ENCODE measurements around the gene GRB10.

Gene GRB10

GRCh38 chr7:50771120-50772002 is 11.3 kb downstream of the GRB10 start:
- DNase-seq (ENCODE audit: insufficient read length, low spot score) (no peak), FAIRE-seq (no peak)
- no peak for TF ChIP-seq POLR2A (IDR thresholded peaks at IDR 0.05; ENCODE audit: low read depth, low read length)
- no peak for TF ChIP-seq POLR2AphosphoS5 (IDR thresholded peaks at IDR 0.05; ENCODE audit: low read depth, low read length)
- TF ChIP-seq POU2F2 (IDR thresholded peaks at IDR 0.05; ENCODE audit: low read depth, low read length): no peak
- TF ChIP-seq PAX5 (IDR thresholded peaks at IDR 0.05; ENCODE audit: insufficient read depth, low read length, severe bottlenecking): no peak
- TF ChIP-seq SPI1 (IDR thresholded peaks at IDR 0.05; ENCODE audit: low read depth, low read length): no peak
- TF ChIP-seq TAF1 (IDR thresholded peaks at IDR 0.05; ENCODE audit: low read depth, low read length): no peak

GRCh38 chr7:50768485-50769474 is 13.9 kb downstream of the GRB10 start:
- FAIRE-seq (no peak), DNase-seq (ENCODE audit: insufficient read length, low spot score) (no peak)
- TF ChIP-seq POLR2A (IDR thresholded peaks at IDR 0.05; ENCODE audit: low read depth, low read length) (no peak), TAF1 (IDR thresholded peaks at IDR 0.05; ENCODE audit: low read depth, low read length) (no peak), SPI1 (IDR thresholded peaks at IDR 0.05; ENCODE audit: low read depth, low read length) (0 out of 2 replicates have a peak, but pooled peaks have one; percentile 4)

GRCh38 chr7:50766849-50767207 is 15.9 kb downstream of the GRB10 start:
- DNase-seq (ENCODE audit: insufficient read length, low spot score) (no peak), FAIRE-seq (no peak)
- TF ChIP-seq POLR2A (IDR thresholded peaks at IDR 0.05; ENCODE audit: low read depth, low read length): no peak
- TF ChIP-seq PAX5 (IDR thresholded peaks at IDR 0.05; ENCODE audit: insufficient read depth, low read length, severe bottlenecking): no peak
- no peak for TF ChIP-seq POU2F2 (IDR thresholded peaks at IDR 0.05; ENCODE audit: low read depth, low read length)
- TF ChIP-seq TAF1 (IDR thresholded peaks at IDR 0.05; ENCODE audit: low read depth, low read length): no peak
- no peak for TF ChIP-seq POLR2AphosphoS5 (IDR thresholded peaks at IDR 0.05; ENCODE audit: low read depth, low read length)

- DNase-seq (ENCODE audit: insufficient read length, low spot score) (no peak), FAIRE-seq (no peak)
- TF ChIP-seq POU2F2 (IDR thresholded peaks at IDR 0.05; ENCODE audit: low read depth, low read length) (no peak), PAX5 (IDR thresholded peaks at IDR 0.05; ENCODE audit: insufficient read depth, low read length, severe bottlenecking) (no peak), POLR2A (IDR thresholded peaks at IDR 0.05; ENCODE audit: low read depth, low read length) (no peak), SPI1 (IDR thresholded peaks at IDR 0.05; ENCODE audit: low read depth, low read length) (no peak), POLR2AphosphoS5 (IDR thresholded peaks at IDR 0.05; ENCODE audit: low read depth, low read length) (no peak), TAF1 (IDR thresholded peaks at IDR 0.05; ENCODE audit: low read depth, low read length) (no peak)
Observed at GRCh38 chr7:50766106-50766848, 16.4 kb downstream of the GRB10 start.

GRCh38 chr7:50762337-50762736 is 20.4 kb downstream of the GRB10 start:
- FAIRE-seq: no peak
- no peak for TF ChIP-seq POLR2A (IDR thresholded peaks at IDR 0.05; ENCODE audit: low read depth, low read length)
- no peak for TF ChIP-seq POU2F2 (IDR thresholded peaks at IDR 0.05; ENCODE audit: low read depth, low read length)
- no peak for TF ChIP-seq POLR2AphosphoS5 (IDR thresholded peaks at IDR 0.05; ENCODE audit: low read depth, low read length)
- TF ChIP-seq PAX5 (IDR thresholded peaks at IDR 0.05; ENCODE audit: insufficient read depth, low read length, severe bottlenecking): no peak
- TF ChIP-seq TAF1 (IDR thresholded peaks at IDR 0.05; ENCODE audit: low read depth, low read length): no peak
- TF ChIP-seq SPI1 (IDR thresholded peaks at IDR 0.05; ENCODE audit: low read depth, low read length): no peak
- no peak for DNase-seq (ENCODE audit: insufficient read length, low spot score)

- FAIRE-seq: no peak
- TF ChIP-seq PAX5 (IDR thresholded peaks at IDR 0.05; ENCODE audit: insufficient read depth, low read length, severe bottlenecking): no peak
- TF ChIP-seq TAF1 (IDR thresholded peaks at IDR 0.05; ENCODE audit: low read depth, low read length): no peak
- TF ChIP-seq POLR2AphosphoS5 (IDR thresholded peaks at IDR 0.05; ENCODE audit: low read depth, low read length): no peak
- no peak for TF ChIP-seq POU2F2 (IDR thresholded peaks at IDR 0.05; ENCODE audit: low read depth, low read length)
- TF ChIP-seq POLR2A (IDR thresholded peaks at IDR 0.05; ENCODE audit: low read depth, low read length): no peak
- no peak for TF ChIP-seq SPI1 (IDR thresholded peaks at IDR 0.05; ENCODE audit: low read depth, low read length)
- DNase-seq (ENCODE audit: insufficient read length, low spot score): no peak
Observed at GRCh38 chr7:50761713-50762112, 21.0 kb downstream of the GRB10 start.

GRCh38 chr7:50757703-50758390 is 24.8 kb downstream of the GRB10 start:
- TF ChIP-seq POU2F2 (IDR thresholded peaks at IDR 0.05; ENCODE audit: low read depth, low read length) (no peak), PAX5 (IDR thresholded peaks at IDR 0.05; ENCODE audit: insufficient read depth, low read length, severe bottlenecking) (no peak), POLR2A (IDR thresholded peaks at IDR 0.05; ENCODE audit: low read depth, low read length) (no peak), SPI1 (IDR thresholded peaks at IDR 0.05; ENCODE audit: low read depth, low read length) (no peak), POLR2AphosphoS5 (IDR thresholded peaks at IDR 0.05; ENCODE audit: low read depth, low read length) (no peak), TAF1 (IDR thresholded peaks at IDR 0.05; ENCODE audit: low read depth, low read length) (no peak)
- FAIRE-seq (no peak), DNase-seq (ENCODE audit: insufficient read length, low spot score) (no peak)

GRCh38 chr7:50756180-50756579 is 26.5 kb downstream of the GRB10 start:
- TF ChIP-seq POLR2AphosphoS5 (IDR thresholded peaks at IDR 0.05; ENCODE audit: low read depth, low read length) (no peak), TAF1 (IDR thresholded peaks at IDR 0.05; ENCODE audit: low read depth, low read length) (no peak), POU2F2 (IDR thresholded peaks at IDR 0.05; ENCODE audit: low read depth, low read length) (no peak), POLR2A (IDR thresholded peaks at IDR 0.05; ENCODE audit: low read depth, low read length) (no peak), SPI1 (IDR thresholded peaks at IDR 0.05; ENCODE audit: low read depth, low read length) (no peak), PAX5 (IDR thresholded peaks at IDR 0.05; ENCODE audit: insufficient read depth, low read length, severe bottlenecking) (no peak)
- no peak for DNase-seq (ENCODE audit: insufficient read length, low spot score)
- FAIRE-seq: no peak

All from GM12891 (cell line).